Breast epithelium (tissue), 3 donors: Measurements from ENCODE around the gene CFAP65.

Source experiments
- POLR2A ChIP-seq: fragments of 450-650 bp; IDR thresholded peaks from one replicate; pipeline ENCODE4 v1.6.1; 2016; ENCODE audit warnings: antibody characterized with exemption, mild to moderate bottlenecking, moderate library complexity
- POLR2AphosphoS5 ChIP-seq, 3 donors: sonication (generic); formaldehyde crosslinking; IDR thresholded peaks; one replicate each; pipeline ENCODE4 v1.6.1; 2017; ENCODE audit warnings: antibody characterized with exemption in 3 of 3
- TF ChIP-seq, protein P1 (sequence below), 3 donors: fragments of 450-650 bp; IDR thresholded peaks; one replicate each; pipeline ENCODE4 v1.5.1; 2016 to 2017; ENCODE audit warnings: antibody characterized with exemption in 3 of 3, mild to moderate bottlenecking in 3 of 3, moderate library complexity in 3 of 3

DNA sequence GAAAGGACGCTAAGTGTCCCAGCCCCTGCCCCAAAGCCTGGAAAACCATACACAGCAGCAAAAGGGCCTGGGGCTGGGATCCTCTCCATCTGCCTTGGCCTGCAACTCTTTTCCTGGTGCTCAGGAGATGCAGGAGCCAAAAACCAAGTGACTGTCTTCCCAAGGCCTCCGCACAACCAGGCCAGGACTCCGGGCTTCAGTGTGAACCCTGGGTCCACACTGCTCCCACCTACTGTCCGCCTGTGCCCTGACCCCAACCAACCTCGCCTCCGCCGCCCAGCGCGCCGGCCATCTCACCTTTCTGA is 57.4 kb downstream of the CFAP65 start:
- TF ChIP-seq, protein P1, sequence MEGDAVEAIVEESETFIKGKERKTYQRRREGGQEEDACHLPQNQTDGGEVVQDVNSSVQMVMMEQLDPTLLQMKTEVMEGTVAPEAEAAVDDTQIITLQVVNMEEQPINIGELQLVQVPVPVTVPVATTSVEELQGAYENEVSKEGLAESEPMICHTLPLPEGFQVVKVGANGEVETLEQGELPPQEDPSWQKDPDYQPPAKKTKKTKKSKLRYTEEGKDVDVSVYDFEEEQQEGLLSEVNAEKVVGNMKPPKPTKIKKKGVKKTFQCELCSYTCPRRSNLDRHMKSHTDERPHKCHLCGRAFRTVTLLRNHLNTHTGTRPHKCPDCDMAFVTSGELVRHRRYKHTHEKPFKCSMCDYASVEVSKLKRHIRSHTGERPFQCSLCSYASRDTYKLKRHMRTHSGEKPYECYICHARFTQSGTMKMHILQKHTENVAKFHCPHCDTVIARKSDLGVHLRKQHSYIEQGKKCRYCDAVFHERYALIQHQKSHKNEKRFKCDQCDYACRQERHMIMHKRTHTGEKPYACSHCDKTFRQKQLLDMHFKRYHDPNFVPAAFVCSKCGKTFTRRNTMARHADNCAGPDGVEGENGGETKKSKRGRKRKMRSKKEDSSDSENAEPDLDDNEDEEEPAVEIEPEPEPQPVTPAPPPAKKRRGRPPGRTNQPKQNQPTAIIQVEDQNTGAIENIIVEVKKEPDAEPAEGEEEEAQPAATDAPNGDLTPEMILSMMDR (IDR thresholded peaks at IDR 0.05), result no peak
- TF ChIP-seq POLR2A (no peak), POLR2AphosphoS5 (IDR thresholded peaks at IDR 0.05) (no peak)
